Stimulated activated CD4-positive, alpha-beta T cell treated with anti-CD3 and anti-CD28 coated beads, Interleukin-2, amount 100 ng/mL, for 4 hours (primary cell): ENCODE results near the gene CIAO2A.
"Not testable (repeated sequence)": the region's sequence is repeated elsewhere in the genome, so short reads cannot be mapped to it uniquely, and the experiment has no call there.

Experiments used
- DNase-seq: peaks from one replicate; pipeline ENCODE4 v3.0.0-alpha.2; 2020; ENCODE audit warnings: low read depth

Gene CIAO2A

DNA sequence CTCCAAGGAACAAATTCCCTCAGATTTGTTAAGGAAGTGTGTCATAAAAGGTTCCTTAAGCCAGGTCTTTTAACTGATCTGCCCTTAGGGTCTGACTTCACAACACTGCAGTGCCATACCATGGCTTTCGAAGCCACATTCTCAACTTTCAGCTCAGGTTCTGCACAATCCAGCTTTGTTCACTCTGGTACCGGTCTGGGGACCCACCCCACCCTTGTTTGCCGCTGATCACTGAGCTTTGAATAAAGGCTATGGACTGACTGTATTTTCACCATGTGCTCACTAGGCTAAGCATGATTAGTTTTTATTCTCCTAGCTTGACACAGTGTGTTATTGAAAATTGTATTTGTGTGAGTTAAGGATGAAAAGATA lies 18.0 kb upstream of the CIAO2A start:
- no peak for DNase-seq

DNA sequence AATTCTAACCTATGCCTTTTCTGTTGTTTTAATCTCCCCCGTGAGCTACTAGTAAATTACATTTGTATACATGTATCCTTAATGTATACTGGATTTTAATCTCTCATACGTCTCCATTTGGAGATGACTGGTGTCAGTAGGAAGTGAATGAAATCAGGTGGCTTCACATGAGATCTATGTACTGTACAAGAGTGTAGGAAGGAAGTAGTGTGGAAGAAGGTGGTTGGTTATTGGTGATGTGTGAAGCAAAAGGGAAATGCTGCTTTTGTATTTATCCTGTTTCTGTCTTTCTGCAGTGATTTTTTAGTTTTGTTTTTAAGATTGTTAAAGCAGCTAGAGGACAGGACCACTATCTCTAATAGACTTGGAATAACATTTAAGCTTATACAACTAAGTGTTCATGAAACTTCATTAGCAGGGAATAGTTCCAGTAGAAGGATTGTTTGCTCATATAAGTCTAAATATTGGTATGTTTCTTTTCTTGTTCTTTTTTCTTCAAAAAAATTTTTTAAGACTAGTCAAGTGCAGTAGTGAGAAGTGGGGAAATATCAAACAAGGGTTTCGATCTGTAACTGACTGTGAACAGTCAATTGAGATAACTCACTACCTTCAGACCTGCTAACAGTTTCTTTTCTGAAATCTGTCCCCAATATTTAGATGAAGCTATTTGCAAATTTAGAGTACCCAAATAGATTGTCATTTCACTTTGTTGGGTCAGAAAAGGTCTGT lies 17.5 kb upstream of the CIAO2A start:
- no peak for DNase-seq

DNA sequence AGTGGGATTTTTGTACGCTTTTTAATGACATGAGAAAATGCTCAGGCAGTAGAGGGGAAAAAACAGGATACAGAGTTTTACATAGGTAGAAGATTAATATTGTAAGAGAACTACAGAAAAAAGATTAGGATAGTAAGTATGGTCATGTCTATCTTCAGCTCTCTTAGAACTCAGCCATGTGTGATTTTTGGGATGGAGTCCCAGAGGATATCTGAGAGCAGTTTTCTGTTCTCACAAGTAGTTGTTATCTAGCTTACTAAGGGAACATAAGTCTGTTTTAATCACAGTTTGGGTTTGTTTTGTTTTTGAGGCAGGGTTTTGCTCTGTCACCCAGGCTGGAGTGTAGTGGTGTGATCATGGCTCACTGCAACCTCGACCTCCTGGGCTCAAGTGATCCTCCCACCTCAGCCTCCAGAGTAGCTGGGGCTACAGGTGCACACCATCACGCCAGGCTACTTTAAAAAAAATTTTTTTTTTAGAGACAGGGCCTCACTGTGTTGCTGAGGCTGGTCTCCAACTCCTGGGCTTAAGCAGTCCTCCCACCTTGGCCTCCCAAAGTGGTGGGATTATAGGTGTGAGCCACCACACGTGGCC lies 16.6 kb upstream of the CIAO2A start:
- DNase-seq: not testable (repeated sequence)

DNA sequence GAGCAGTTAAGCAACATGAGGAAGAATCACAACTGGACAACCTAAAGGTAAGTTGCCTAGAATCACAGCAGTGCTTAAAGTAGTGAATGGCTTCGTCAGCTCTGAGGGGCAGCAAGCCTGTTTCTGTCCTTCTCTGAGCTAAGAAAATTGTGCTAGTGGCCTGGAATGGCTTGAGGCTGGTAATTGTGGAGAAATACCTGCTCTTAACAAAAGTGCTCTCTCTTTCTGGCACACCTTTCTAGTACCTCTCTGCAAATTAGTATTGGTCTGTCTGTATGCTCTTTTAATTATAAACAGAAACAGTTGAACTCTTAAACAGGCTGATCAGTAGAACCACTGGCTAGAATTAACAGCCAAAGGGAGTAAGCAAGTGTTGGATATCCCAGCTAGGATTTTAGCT lies 13.7 kb upstream of the CIAO2A start:
- DNase-seq: no peak

DNA sequence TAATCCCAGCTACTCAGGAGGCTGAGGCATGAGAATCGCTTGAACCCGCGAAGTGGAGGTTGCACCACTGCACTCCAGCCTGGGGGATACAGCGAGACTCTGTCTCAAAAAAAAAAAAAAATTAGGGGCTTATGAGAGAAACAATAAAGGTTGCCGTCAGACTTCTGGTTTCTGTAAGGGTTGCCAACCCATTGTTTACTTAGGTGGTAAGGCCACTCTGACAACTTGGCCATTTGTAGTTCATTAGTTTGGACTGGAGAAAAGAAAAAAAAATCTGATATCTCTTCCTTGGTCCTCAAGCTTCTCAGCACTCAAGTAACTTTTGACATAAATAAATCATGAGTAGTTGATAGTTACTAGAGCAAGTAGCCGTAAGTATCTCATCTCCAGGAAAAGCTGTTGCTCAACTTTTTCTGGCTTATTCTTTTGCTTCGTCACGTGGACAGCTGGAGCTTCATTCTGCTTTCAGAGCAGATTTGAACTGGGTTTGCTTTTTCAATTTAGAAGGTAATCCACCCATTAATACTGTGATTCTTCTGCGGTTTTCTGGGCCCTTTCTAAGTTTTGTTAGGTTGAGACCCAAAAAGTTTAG lies 11.6 kb upstream of the CIAO2A start:
- no peak for DNase-seq

DNA sequence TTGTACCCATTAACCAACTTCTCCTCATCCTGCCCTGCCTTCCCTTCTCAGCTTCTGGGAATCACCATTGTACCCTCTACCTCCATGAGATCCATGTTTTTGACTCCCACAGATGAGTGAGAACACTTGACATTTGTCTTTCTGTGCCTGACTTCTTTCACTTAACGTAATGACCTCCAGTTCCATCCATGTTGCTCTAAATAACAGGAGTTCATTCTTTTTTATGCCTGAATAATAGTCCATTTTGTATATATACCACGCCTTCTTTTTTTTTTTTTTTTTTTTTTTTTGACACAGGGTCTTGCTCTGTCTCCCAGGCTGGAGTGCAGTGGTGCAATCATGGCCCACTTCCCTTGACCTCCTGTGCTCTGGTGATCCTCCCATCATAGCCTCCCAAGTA lies 8.9 kb upstream of the CIAO2A start:
- DNase-seq: no peak

DNA sequence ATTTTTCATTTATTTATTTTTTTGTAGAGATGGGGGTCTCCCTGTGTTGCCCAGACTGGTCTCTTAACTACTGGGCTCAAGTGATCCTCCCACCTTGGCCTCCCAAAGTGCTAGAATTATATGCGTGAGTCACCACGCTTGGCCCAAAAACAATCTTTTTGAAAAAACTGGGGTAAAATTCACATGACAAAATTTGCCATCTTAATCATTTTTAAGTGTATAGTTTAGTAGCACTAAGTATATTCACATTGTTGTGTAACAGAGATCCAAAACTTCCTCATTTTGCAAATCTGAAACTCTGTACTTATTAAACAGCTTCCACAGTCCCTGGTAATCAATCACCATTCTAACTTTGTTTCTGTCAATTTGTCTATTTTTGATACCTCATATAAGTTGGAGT lies 7.3 kb upstream of the CIAO2A start:
- DNase-seq: no peak

DNA sequence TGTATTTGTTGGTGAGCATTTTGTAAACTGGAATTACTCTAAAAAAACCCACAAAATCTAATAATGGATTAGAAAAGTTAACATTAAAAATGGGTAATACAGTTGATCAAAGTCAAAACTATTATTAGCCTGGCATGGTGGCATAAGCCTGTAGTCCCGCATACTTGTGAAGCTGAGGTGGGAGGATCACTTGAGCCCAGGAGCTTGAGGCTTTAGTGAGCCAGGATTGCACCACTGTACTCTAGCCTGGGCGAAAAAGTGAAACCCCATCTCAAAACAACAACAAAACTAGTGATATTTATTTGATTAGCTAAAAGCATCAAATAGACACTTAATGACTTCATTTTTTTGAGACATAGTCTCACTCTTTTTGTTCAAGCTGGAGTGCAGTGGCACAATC lies 5.7 kb upstream of the CIAO2A start:
- DNase-seq: no peak

DNA sequence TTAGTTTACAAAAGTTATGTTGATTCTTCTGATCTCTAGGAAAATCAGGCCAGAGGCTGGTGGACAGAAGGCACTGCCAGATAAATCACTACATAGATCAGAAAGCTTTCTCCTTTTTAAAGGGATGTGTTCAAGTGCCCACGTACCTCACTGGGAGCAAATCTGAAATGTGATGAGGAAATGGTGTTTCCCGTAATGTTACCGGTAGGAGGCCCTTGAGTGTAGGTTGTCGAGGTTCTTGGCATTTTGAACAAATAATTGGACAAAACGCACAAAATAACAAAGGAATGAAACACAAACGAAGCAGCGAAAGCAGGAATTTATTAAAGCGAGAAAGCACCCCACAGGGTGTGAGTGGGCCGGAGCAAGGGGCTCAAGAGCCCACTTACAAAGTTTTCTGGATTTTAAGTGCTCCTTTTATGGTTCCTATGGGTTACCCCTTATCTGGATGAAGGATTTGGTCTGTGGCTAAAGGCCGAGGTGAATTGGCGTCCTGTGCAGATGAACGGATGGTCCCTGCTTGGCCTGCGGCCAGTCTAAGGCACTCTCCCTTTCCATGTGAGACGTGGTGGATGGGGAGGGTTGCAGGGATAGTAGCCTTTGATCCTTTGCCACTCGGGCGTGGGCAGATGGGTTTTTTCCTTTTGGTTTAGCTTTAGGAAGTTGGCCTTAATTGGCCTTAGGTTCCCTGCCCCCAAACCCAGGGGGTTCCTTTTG lies 3.2 kb upstream of the CIAO2A start:
- no peak for DNase-seq

DNA sequence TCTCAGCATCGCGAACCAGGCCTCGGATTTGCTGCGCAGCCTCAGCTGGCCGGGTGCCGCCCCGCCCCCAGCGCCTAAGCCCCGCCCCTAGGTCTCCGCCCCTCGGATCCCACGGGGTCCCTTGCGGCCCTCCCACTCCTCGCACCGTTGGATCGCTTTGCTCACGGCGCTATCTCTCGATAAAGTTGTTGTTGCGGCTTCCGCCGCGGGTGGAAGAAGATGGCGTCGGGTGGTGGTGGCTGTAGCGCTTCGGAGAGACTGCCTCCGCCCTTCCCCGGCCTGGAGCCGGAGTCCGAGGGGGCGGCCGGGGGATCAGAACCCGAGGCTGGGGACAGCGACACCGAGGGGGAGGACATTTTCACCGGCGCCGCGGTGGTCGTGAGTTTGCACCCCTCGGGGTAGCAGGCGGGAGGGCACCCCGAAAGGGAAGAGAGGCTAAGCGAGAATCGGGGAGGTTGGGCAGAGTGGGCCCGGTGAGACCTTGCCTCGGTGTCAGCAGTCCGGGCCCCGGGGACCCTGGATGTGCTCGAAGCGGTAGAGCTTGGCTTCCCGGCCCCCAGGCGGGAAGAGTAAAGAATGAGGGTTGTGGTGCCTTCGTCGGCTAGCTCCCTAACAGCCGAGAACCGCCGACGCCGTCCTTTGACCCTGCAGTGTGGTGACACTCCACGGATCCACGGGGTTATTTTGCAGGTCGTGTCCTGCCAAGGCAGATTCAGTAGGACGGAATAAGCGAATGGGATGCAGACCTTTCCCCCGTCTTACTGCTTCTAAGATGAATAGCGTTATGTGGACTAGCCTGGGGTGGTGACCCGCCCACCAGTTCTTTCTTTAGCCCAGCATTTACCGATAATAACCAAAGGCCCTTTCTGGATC lies 2.4 kb upstream of the CIAO2A start, which contains the start of gene SNX1:
TSS of gene SNX1 (plus strand) at position 188 of the 873 bp plus-strand sequence. CDS start at position 220, 32 bp downstream.
- DNase-seq: peak; percentile 94

DNA sequence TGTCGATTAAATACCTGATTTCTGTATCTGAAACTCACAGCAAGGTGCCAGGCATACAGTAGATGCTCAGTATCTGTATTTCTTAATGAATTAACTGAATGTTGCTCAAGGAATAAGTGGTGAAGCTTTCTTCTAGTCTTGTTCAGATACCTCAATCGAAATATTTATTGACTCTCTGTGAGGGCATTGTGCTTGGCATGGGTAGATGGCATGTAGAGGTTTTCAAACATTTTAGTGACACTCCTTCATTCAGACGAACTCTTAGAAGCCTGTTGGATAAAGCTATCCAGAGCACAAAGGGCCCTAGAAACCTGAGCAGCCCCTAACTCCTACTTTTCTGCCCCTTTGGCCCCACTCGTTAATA lies 1.8 kb upstream of the CIAO2A start:
- DNase-seq: no peak

DNA sequence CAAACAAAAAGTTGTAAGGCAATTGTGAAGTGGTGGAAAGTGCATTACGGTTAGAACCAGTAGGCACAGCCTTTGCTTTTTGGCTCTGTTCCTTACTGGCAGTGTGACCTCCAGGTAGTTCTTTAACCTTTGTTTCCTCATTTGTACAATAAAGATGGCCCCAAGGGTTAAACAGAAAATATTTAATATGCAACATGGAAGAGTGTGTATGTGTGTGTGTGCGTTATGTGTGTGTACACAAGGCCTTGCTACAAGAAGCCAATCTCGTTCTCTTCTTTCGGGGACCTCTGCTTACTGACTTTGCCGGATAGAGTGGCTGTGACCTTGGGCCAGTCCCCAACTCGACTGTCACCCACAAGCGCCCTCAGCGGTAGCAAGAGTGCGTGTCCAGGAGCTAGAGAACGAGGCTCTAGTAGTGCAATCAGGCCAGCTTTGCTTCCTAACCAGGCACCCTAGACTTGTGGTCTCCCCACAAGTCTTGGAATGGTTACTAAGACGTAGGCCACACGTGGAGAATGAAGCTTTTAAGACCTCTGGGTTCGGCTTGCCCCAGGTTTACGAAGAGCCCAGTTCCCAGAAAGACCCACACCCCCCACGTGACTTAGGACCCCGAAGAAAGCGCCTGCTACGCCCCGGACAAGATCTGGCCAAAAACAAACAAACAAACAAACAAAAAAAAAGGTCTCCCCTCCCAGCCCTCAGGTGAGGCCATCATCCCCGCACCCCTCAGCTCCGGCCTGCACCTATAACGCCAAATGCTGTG lies 593 bp downstream of the CIAO2A start:
- DNase-seq: no peak

DNA sequence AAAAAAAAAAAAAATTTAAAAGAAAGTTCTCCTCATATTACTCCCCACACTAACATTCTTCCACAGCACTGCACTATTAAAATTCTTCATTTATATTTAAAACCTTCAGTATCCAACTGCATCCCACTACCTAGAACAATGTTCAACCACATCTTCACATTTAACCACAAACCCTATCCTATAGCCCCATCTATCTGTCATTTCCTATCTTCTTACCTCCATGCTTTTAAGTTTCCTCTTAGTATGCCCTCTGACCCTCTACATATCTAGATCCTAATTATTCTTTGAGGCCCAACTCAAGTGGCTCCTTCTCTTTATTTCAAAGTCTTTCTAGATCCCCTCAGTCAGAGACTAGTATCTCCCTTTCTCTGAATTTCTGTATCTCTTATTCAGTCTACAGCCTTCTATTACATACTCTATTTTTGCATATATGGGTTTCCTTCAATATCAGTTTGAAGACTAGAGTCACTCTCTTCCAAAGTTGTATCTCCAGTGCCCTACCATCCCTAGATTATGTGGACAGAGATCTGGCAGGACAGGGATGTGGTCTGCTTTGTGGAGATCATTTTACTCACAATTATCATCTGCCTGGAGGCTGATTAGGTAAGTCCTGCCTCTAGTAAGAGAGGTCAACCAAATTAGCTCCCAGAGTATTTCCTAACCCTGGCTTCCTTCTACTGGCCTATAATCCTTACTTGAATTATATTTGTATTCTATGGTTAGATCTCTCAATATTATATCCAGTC lies 1.4 kb downstream of the CIAO2A start:
- DNase-seq: no peak

DNA sequence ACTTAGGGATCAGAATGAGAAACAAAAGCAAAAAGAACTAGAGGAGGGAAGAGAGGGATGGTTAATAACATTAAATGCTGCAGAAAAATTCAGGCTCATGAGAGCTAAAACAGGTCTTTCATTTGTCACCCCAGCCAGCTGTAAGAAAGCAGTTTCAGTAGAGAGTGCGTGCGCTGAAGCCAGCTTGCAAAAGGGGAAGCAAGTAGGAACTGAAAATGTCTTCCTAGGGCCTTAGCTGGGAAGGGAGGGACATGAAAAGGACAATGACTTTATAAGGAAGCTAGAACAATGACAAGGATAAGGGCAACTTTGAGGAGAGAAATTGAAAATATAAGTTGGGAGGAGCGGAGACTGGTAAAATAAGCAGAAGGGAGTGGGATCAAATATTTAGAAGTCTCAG lies 3.1 kb downstream of the CIAO2A start:
- DNase-seq: no peak

DNA sequence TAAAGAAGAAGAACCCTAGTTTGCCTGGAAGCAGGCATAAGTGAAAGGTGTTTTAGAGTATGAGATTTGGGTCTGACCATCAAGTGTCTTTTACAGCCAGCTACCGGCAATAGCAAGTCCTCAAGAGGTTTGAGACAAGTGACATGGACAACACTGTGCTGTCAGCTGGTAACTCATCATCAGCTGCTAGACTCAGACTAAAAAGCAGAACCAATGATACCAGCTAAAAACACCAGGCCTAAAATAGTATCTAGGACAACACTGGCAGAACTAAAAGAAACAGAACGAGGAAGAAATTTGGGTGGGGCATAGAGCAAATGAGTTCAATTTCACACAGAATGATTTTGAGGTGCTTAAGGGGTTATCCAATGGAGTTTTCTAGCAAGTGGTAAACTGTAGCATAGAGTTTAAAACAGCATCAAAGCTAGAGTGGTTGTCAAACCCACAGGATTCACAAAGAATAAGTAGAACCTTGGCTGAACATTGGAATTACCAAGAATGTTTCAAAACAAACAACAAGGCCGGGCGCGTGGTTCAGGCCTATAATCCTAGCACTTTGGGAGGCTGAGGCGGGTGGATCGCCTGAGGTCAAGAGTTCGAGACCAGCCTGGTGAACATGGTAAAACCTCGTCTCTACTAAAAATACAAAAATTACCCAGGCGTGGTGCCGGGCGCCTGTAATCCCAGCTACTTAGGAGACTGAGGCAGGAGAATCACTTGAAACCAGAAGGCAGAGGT lies 3.9 kb downstream of the CIAO2A start:
- no peak for DNase-seq

DNA sequence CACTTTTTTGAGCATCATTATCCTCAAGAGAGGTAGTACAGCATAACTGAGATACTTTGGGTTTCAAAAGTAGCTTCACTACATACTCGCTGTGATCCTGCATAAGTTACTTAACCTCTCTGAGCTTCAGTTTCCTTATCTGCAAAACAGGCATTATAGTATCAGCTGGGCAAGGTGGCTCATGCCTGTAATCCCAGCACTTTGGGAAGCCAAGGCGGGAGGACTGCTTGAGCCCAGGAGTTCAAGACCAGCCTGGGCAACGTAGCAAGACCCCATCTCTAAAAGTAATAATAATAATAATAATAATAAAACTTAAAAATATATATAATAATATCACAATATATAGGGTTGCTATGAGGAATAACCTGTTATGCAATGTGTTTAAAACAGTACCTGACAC lies 10.9 kb downstream of the CIAO2A start:
- no peak for DNase-seq

DNA sequence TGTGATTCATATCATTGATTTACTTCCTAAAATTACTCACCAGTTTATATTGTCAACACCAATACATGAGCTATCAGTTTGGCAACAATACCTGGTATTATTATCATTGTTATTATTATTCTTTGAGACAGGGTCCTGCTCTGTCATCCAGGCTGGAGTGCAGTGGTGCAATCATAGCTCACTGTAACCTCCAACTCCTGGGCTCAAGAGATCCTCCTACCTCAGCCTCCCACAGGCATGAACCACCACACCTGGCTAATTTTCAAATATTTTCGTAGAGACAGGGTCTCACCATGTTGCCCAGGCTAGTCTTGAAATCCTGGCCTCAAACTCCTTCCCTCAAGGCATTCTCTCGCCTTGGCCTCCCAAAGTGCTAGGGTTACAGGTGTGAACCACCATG lies 20.1 kb downstream of the CIAO2A start:
- DNase-seq: not testable (repeated sequence)

DNA sequence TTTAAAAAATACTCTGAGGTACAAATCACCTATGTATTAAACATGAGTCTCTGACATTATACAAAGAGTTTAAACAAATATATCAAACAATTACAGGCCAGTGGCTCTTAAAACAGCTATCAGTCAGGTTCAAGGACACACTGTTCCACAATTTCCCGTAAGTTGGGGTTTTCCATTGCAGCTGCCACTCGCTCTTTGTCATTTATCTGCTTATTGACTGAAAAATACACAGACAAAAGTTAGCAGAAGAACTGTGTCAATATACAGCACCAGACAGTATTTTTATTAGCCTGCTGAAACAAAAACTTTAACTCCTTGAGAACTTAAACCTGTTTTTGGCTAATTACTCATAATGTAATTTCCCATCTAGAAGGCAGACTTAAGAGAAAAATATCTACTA lies 20.8 kb downstream of the CIAO2A start:
- no peak for DNase-seq

DNA sequence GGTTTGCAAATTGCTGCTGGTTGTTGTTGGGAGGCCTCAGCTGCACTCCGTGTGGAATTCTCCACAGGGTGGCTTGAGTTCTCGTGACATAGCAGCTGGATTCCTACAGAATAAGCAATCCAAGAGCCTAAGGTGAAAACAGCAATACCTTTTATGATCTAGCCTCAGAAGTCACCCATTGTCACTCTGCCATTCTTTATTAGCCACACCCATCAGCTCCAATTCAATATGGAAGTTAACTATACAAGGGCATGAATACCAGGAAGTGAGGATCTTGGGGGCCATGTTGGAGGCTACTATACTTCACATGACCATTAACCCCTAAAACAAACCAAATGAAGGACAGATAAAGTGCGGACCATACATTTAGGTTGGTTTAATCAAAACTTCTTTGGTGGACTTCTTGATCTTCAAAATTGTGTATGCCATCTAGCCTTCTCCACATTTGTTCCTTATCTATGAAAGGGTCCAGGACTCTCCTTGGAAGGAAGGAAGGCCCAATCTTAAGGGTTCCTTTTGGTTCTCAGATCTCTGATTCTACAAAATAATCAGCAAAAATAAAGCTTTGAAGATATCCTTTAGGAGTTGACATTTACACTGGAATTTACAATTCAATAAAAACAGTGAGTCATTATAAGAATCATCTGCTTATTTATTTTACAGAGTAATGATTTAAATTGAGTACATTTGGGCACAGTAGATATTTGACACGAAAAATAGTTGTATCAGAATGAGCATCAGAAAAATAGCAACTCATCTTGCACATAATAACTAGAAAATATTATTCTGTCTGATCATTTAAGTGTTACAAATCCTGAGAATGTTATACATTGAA lies 21.5 kb downstream of the CIAO2A start:
- no peak for DNase-seq
